Measurements from ENCODE around the gene AP2A1. TPM values are rescaled to one million over a fixed set of nuclear protein-coding genes. Genes with fewer than 3 reads are reported as not detected.

The AP2A1 gene
- total and polyA plus RNA-seq, 4 donors, result 20.1 to 123 (median 57.5) TPM

DNA sequence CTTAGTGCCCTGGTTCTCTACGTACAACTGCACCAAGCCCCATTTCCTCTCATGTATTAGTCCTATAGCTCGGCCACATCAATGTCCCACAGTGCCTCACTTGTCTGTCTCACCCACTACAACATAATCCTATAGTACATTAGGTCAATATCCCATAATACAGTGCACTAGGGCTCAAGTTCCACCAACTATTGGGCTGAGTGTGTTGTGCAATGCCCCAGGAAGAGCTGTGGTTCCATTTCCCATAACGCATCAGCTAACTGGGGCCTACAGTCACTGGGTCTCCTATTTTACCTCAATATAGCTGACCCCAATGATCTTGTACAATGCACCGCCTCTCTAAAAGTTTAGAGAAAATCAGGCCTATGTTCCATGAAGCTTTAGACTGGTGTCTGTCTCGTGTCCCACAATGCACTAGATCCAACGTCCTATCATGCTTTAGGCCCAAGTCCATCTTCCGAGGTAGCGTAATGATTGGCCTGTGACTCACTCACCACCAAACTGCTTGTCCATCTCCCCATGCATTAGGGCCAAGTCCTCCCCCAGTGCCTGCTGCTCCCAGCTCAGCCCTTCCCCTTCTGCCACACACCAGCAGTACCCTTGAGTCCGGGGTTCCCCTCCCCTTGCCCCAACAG is 25.5 kb upstream of the AP2A1 start (continued):
- TF ChIP-seq, protein P1, sequence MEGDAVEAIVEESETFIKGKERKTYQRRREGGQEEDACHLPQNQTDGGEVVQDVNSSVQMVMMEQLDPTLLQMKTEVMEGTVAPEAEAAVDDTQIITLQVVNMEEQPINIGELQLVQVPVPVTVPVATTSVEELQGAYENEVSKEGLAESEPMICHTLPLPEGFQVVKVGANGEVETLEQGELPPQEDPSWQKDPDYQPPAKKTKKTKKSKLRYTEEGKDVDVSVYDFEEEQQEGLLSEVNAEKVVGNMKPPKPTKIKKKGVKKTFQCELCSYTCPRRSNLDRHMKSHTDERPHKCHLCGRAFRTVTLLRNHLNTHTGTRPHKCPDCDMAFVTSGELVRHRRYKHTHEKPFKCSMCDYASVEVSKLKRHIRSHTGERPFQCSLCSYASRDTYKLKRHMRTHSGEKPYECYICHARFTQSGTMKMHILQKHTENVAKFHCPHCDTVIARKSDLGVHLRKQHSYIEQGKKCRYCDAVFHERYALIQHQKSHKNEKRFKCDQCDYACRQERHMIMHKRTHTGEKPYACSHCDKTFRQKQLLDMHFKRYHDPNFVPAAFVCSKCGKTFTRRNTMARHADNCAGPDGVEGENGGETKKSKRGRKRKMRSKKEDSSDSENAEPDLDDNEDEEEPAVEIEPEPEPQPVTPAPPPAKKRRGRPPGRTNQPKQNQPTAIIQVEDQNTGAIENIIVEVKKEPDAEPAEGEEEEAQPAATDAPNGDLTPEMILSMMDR (IDR thresholded peaks at IDR 0.05; ENCODE audit: low read depth, low read length, missing input control), result no peak
- TF ChIP-seq GABPA (IDR thresholded peaks at IDR 0.05 in 1 of 2, conservative IDR thresholded peaks at IDR 0.05 in 1 of 2), result no peak
- no peak for TF ChIP-seq EGR1 (IDR thresholded peaks at IDR 0.05; ENCODE audit: low read depth in 2 of 2)

DNA sequence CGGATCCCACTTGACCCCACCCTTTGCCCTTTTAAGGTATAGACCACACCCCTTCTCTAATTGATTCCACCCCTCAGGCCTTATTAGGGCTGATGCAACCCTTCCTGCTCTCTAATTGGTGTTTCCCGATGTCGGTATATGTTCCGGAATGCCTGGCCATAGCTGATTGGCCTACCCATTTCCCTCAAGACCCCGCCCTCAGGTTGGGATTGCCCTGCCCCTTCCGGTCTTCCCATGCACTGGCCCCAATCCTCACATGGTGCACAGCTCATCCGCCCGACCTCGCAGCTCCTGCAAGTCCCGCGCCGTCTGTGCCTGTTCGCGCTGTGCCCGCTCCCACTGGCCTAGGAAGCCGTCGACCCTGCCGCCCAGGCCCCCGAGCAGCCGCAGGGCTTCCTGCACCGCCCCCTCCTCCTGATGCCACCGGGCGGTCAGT is 21.8 kb upstream of the AP2A1 start:
- no peak overlapping the region for H3K4me3 ChIP-seq (ENCODE audit: low read depth in 1 of 3, low read length in 3 of 3)
- no peak for TF ChIP-seq HNF4G (IDR thresholded peaks at IDR 0.05)
- TF ChIP-seq FOXA1 (IDR thresholded peaks at IDR 0.05), result no peak
- TF ChIP-seq RAD21 (IDR thresholded peaks at IDR 0.05), result no peak
- TF ChIP-seq, protein P1 (IDR thresholded peaks at IDR 0.05; ENCODE audit: low read depth, low read length, missing input control), result no peak
- no peak for TF ChIP-seq EGR1 (IDR thresholded peaks at IDR 0.05; ENCODE audit: low read depth in 2 of 2)
- TF ChIP-seq SP1 (IDR thresholded peaks at IDR 0.05), result no peak
- TF ChIP-seq, protein P2, sequence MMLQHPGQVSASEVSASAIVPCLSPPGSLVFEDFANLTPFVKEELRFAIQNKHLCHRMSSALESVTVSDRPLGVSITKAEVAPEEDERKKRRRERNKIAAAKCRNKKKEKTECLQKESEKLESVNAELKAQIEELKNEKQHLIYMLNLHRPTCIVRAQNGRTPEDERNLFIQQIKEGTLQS (IDR thresholded peaks at IDR 0.05), result no peak
- TF ChIP-seq HNF4A (conservative IDR thresholded peaks at IDR 0.05), result no peak
- TF ChIP-seq NR2F2 (IDR thresholded peaks at IDR 0.05), result no peak
- TF ChIP-seq GABPA (IDR thresholded peaks at IDR 0.05 in 1 of 2, conservative IDR thresholded peaks at IDR 0.05 in 1 of 2), result no peak
- TF ChIP-seq, protein P3, sequence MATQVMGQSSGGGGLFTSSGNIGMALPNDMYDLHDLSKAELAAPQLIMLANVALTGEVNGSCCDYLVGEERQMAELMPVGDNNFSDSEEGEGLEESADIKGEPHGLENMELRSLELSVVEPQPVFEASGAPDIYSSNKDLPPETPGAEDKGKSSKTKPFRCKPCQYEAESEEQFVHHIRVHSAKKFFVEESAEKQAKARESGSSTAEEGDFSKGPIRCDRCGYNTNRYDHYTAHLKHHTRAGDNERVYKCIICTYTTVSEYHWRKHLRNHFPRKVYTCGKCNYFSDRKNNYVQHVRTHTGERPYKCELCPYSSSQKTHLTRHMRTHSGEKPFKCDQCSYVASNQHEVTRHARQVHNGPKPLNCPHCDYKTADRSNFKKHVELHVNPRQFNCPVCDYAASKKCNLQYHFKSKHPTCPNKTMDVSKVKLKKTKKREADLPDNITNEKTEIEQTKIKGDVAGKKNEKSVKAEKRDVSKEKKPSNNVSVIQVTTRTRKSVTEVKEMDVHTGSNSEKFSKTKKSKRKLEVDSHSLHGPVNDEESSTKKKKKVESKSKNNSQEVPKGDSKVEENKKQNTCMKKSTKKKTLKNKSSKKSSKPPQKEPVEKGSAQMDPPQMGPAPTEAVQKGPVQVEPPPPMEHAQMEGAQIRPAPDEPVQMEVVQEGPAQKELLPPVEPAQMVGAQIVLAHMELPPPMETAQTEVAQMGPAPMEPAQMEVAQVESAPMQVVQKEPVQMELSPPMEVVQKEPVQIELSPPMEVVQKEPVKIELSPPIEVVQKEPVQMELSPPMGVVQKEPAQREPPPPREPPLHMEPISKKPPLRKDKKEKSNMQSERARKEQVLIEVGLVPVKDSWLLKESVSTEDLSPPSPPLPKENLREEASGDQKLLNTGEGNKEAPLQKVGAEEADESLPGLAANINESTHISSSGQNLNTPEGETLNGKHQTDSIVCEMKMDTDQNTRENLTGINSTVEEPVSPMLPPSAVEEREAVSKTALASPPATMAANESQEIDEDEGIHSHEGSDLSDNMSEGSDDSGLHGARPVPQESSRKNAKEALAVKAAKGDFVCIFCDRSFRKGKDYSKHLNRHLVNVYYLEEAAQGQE (IDR thresholded peaks at IDR 0.05), result no peak
- no peak for TF ChIP-seq YY1 (IDR thresholded peaks at IDR 0.05)
- TF ChIP-seq, protein P4, sequence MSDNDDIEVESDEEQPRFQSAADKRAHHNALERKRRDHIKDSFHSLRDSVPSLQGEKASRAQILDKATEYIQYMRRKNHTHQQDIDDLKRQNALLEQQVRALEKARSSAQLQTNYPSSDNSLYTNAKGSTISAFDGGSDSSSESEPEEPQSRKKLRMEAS (IDR thresholded peaks at IDR 0.05), result no peak
- no peak for TF ChIP-seq TAF1 (conservative IDR thresholded peaks at IDR 0.05)
- no peak for TF ChIP-seq JUND (IDR thresholded peaks at IDR 0.05)
- TF ChIP-seq FOXA2 (IDR thresholded peaks at IDR 0.05), result no peak
- TF ChIP-seq RXRA (IDR thresholded peaks at IDR 0.05), result no peak
- TF ChIP-seq, protein P5, sequence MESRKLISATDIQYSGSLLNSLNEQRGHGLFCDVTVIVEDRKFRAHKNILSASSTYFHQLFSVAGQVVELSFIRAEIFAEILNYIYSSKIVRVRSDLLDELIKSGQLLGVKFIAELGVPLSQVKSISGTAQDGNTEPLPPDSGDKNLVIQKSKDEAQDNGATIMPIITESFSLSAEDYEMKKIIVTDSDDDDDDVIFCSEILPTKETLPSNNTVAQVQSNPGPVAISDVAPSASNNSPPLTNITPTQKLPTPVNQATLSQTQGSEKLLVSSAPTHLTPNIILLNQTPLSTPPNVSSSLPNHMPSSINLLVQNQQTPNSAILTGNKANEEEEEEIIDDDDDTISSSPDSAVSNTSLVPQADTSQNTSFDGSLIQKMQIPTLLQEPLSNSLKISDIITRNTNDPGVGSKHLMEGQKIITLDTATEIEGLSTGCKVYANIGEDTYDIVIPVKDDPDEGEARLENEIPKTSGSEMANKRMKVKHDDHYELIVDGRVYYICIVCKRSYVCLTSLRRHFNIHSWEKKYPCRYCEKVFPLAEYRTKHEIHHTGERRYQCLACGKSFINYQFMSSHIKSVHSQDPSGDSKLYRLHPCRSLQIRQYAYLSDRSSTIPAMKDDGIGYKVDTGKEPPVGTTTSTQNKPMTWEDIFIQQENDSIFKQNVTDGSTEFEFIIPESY (IDR thresholded peaks at IDR 0.05), result no peak
- peaks cover 0 to 1% (median 0%) of the 10 kb centered on the region in 4 donors for H3K4me1 ChIP-seq (ENCODE audit: control insufficient read depth in 4 of 4, insufficient read depth in 4 of 4, low read length in 3 of 4)
- WGBS, result 96% methylated on average over 23 of the region's 23 CpGs
- H3K36me3 ChIP-seq (ENCODE audit: control insufficient read depth in 4 of 4, insufficient read depth in 3 of 4, low read depth in 1 of 4, low read length in 3 of 4), result no peaks in the 10 kb centered on the region
- no peak overlapping the region for H3K9ac ChIP-seq (ENCODE audit: low read depth in 1 of 2, low read length in 2 of 2)
- H3K9me3 ChIP-seq (ENCODE audit: control insufficient read depth in 4 of 4, low read length in 3 of 4), result no peaks in the 10 kb centered on the region
- DNase-seq (ENCODE audit: low spot score), result no peak
- no peaks in the 10 kb centered on the region for H3K27me3 ChIP-seq (ENCODE audit: control insufficient read depth in 4 of 4, insufficient read depth in 4 of 4, low read length in 3 of 4)
- H3K27ac ChIP-seq (ENCODE audit: low read depth in 1 of 2, low read length in 2 of 2), result no peak overlapping the region

Measured in liver (tissue), 9 donors.